GM23338 (cell line): Measurements from ENCODE around the gene SNX8. TPM values are rescaled to one million over a fixed set of nuclear protein-coding genes. Genes with fewer than 3 reads are reported as not detected.

Source experiments
- ATAC-seq: fragments of 200-7000 bp; cut with Tn5 transposase; 3 replicates; pipeline ENCODE4 v1.9.1; 2020
- DNase-seq: peaks from one replicate; pipeline ENCODE4 v3.0.0-alpha.2; 2015; ENCODE audit warnings: low spot score
- H2AFZ ChIP-seq: fragments of 200-600 bp; sonication (generic); 2 replicates; pipeline ENCODE4 v1.8.0; 2016; ENCODE audit warnings: antibody characterized with exemption, mild to moderate bottlenecking, moderate library complexity
- H3F3A ChIP-seq: fragments of 200-600 bp; sonication (generic); replicated peaks from 2 replicates; pipeline ENCODE4 v1.8.0; 2017; ENCODE audit warnings: antibody characterized with exemption, mixed run types, low read depth
- H3K27ac ChIP-seq: fragments of 200-600 bp; sonication (generic); 2 replicates; pipeline ENCODE4 v1.6.1; 2016; ENCODE audit warnings: low read depth
- H3K27me3 ChIP-seq: fragments of 200-600 bp; sonication (generic); 2 replicates; pipeline ENCODE4 v1.8.0; 2016; ENCODE audit warnings: mild to moderate bottlenecking, mixed run types, moderate library complexity; ENCODE audit not compliant: insufficient read depth
- H3K36me3 ChIP-seq: fragments of 200-600 bp; sonication (generic); 2 replicates; pipeline ENCODE4 v1.8.0; 2016; ENCODE audit warnings: mild to moderate bottlenecking; ENCODE audit not compliant: insufficient read depth
- H3K4me1 ChIP-seq: fragments of 200-600 bp; sonication (generic); 2 replicates; pipeline ENCODE4 v1.8.0; 2016; ENCODE audit warnings: mild to moderate bottlenecking, moderate library complexity; ENCODE audit not compliant: insufficient read depth
- H3K4me2 ChIP-seq: fragments of 200-600 bp; sonication (generic); 2 replicates; pipeline ENCODE4 v1.7.1; 2017; ENCODE audit warnings: mixed run types
- H3K4me3 ChIP-seq: fragments of 200-600 bp; sonication (generic); 2 replicates; pipeline ENCODE4 v1.6.1; 2016; ENCODE audit warnings: mixed run types
- H3K79me2 ChIP-seq: fragments of 200-600 bp; sonication (generic); replicated peaks from 2 replicates; pipeline ENCODE4 v1.8.0; 2017; ENCODE audit warnings: mild to moderate bottlenecking; ENCODE audit not compliant: insufficient read depth
- H3K9me2 ChIP-seq: fragments of 200-600 bp; sonication (generic); 2 replicates; pipeline ENCODE4 v1.8.0; 2017; ENCODE audit not compliant: insufficient read depth
- H4K20me1 ChIP-seq: fragments of 200-600 bp; sonication (generic); replicated peaks from 2 replicates; pipeline ENCODE4 v1.8.0; 2017; ENCODE audit warnings: mild to moderate bottlenecking; ENCODE audit not compliant: insufficient read depth
- H3K27ac Mint-ChIP-seq: 2 replicates; pipeline ENCODE4 v1.8.0; 2020; ENCODE audit warnings: inconsistent platforms, mild to moderate bottlenecking, moderate library complexity, mixed read lengths
- H3K27me3 Mint-ChIP-seq: 3 replicates; pipeline ENCODE4 v1.8.0; 2022; ENCODE audit warnings: low read depth, mild to moderate bottlenecking, moderate library complexity, mixed read lengths, inconsistent platforms; ENCODE audit not compliant: insufficient read depth, poor library complexity
- H3K36me3 Mint-ChIP-seq: 3 replicates; pipeline ENCODE4 v1.8.0; 2021; ENCODE audit warnings: low read depth, mild to moderate bottlenecking, inconsistent platforms, moderate library complexity, mixed read lengths
- H3K4me1 Mint-ChIP-seq: 3 replicates; pipeline ENCODE4 v1.8.0; 2020; ENCODE audit warnings: mild to moderate bottlenecking, inconsistent platforms, mixed read lengths
- H3K4me3 Mint-ChIP-seq: 3 replicates; pipeline ENCODE4 v1.8.0; 2021; ENCODE audit warnings: moderate library complexity, mild to moderate bottlenecking, inconsistent platforms, mixed read lengths
- H3K9me3 Mint-ChIP-seq: 3 replicates; pipeline ENCODE4 v1.8.0; 2020; ENCODE audit warnings: moderate library complexity, mild to moderate bottlenecking, inconsistent platforms, mixed read lengths
- CREB1 ChIP-seq: fragments of 250-450 bp; sonication (Bioruptor Pico); IDR thresholded peaks from 2 replicates; pipeline ENCODE4 v1.5.0; 2020; ENCODE audit warnings: low read depth, mild to moderate bottlenecking, moderate library complexity
- CTCF ChIP-seq, 2 experiments: fragments of 200-600 bp in 1 of 2; sonication (generic) in 1 of 2; conservative IDR thresholded peaks; 2 replicates each; pipeline versions ENCODE4 v1.5.1 to v1.6.1; 2016 to 2017; ENCODE audit warnings: antibody characterized with exemption in 2 of 2, low read depth in 2 of 2, mild to moderate bottlenecking in 2 of 2, moderate library complexity in 1 of 2
- EZH2 ChIP-seq: fragments of 200-600 bp; sonication (generic); IDR thresholded peaks from one replicate; pipeline ENCODE4 v1.8.0; 2017; ENCODE audit warnings: antibody characterized with exemption, mild to moderate bottlenecking, low read depth; ENCODE audit not compliant: unreplicated experiment
- EZH2phosphoT487 ChIP-seq: fragments of 200-600 bp; sonication (generic); IDR thresholded peaks from one replicate; pipeline ENCODE4 v1.8.1; 2018; ENCODE audit warnings: antibody characterized with exemption; ENCODE audit not compliant: unreplicated experiment
- NANOG ChIP-seq: IDR thresholded peaks from 2 replicates; pipeline ENCODE4 v1.6.1; 2016; ENCODE audit warnings: antibody characterized with exemption, borderline replicate concordance
- POLR2AphosphoS5 ChIP-seq: IDR thresholded peaks from 2 replicates; pipeline ENCODE4 v1.6.1; 2016; ENCODE audit warnings: antibody characterized with exemption, low read depth
- STAT1 ChIP-seq: IDR thresholded peaks from one replicate; pipeline ENCODE4 v1.6.1; 2016; ENCODE audit warnings: antibody characterized with exemption; ENCODE audit not compliant: unreplicated experiment
- ZNF114 ChIP-seq: fragments of 250-450 bp; sonication (Bioruptor Pico); IDR thresholded peaks from 2 replicates; pipeline ENCODE4 v1.5.0; 2020; ENCODE audit warnings: mild to moderate bottlenecking, moderate library complexity
- ZNF331 ChIP-seq: fragments of 250-450 bp; sonication (Bioruptor Pico); IDR thresholded peaks from 2 replicates; pipeline ENCODE4 v1.5.0; 2020; ENCODE audit warnings: low read depth, mild to moderate bottlenecking, moderate library complexity
- long read RNA-seq: library from polyadenylated mRNA; unstranded; transcript quantifications from one replicate; pipeline ENCODE4 v2.0.0, GENCODE V29; 2020; ENCODE audit not compliant: unreplicated experiment
- polyA plus RNA-seq: library from polyadenylated mRNA; unstranded; fragments of >200 nt; fragmentation: Nextera tagmentation; extraction: Ambion mirVana; gene quantifications from 2 replicates; pipeline ENCODE4 v1.2.1, GENCODE V29; 2016
- total RNA-seq: library from RNA; depleted of rRNA; stranded (reverse); fragments of >200 nt; shearing (Covaris generic); gene quantifications from 2 replicates; pipeline ENCODE4 v1.2.3, GENCODE V29; 2014; rRNA removed
- TF ChIP-seq, protein P1 (sequence below): IDR thresholded peaks from 2 replicates; pipeline ENCODE4 v1.6.1; 2016; ENCODE audit warnings: antibody characterized with exemption
- TF ChIP-seq, protein P2 (sequence below): fragments of 250-450 bp; sonication (Bioruptor Pico); IDR thresholded peaks from 2 replicates; pipeline ENCODE4 v1.5.0; 2020; ENCODE audit warnings: mild to moderate bottlenecking, moderate library complexity

The SNX8 gene, protein sequence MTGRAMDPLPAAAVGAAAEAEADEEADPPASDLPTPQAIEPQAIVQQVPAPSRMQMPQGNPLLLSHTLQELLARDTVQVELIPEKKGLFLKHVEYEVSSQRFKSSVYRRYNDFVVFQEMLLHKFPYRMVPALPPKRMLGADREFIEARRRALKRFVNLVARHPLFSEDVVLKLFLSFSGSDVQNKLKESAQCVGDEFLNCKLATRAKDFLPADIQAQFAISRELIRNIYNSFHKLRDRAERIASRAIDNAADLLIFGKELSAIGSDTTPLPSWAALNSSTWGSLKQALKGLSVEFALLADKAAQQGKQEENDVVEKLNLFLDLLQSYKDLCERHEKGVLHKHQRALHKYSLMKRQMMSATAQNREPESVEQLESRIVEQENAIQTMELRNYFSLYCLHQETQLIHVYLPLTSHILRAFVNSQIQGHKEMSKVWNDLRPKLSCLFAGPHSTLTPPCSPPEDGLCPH
- total RNA-seq (15.6 and 44.3 TPM in 2 replicates), polyA plus RNA-seq (49.1 and 50.9 TPM in 2 replicates)
- long read RNA-seq, full-length matches to known transcripts = 18 of 25 reads
- long read RNA-seq, partial matches to known transcripts = 1 of 25 reads
- long read RNA-seq, other reads (novel, unspliced or antisense) = 6 of 25 reads

DNA sequence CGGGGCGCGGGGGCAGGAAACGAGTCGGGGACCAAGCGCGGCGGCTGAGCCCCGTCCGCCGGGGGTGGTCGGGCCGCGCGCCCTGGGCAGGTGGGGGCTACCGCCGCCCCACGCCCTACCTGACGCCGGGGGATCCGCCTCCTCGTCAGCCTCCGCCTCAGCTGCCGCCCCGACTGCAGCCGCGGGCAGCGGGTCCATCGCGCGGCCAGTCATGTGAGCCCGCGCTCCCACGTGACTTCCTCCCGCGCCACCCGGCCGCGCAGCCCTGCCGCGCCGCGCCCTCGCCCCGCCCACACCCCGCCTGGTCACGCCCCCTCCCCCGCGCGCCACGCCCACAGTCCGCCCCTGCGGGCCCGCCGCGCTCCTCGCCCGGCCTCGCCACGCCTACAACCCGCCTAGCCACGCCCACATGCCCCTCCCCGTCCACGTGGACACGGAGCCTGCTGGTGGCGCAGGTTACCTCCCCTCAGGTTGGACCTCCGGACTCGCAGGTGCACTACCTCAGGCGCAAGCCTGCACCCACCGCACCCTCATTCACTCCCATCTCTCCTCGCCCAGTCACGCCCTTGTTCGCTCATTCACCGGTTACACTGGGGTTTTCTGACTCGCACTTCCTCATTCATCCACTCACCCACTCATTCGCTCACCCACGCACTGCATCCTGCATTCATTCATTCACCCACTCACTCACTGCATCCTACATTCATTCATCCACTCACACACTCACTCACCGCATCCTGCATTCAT is at the start of gene SNX8:
SNX8 (minus strand) TSS at position 233 of the 747 bp plus-strand sequence; CDS start at position 213, 20 bp downstream.
- H3K9me3 Mint-ChIP-seq = 0 out of 3 replicates have a peak, but pooled peaks cover 3% of the 10 kb centered on the region
- Histone ChIP-seq H3K9me2 (no peaks in the 10 kb centered on the region), H2AFZ (no peak within 1 kb of the TSS), H3F3A (0 out of 2 replicates have a peak, but pooled peaks cover 10% of the 10 kb centered on the region), H3K4me3 (peak within 1 kb of the TSS; percentile 83), H3K4me2 (peak within 1 kb of the TSS; percentile 86), H3K27ac (no peak within 1 kb of the TSS), H3K79me2 (peaks cover 42% of the 10 kb centered on the region), H4K20me1 (no peaks in the 10 kb centered on the region), H3K27me3 (no peaks in the 10 kb centered on the region), H3K36me3 (no peaks in the 10 kb centered on the region), H3K4me1 (peaks cover 10% of the 10 kb centered on the region)
- H3K36me3 Mint-ChIP-seq = peaks cover 6% of the 10 kb centered on the region
- peaks cover 8% of the 10 kb centered on the region for H3K27me3 Mint-ChIP-seq
- no peak within 1 kb of the TSS for H3K27ac Mint-ChIP-seq
- H3K4me1 Mint-ChIP-seq = peaks cover 14% of the 10 kb centered on the region
- ATAC-seq (peak; percentile 76), DNase-seq (peak; percentile 92)
- no peak within 1 kb of the TSS; the same call in 1 of the 3 replicates for H3K4me3 Mint-ChIP-seq
- no peak for TF ChIP-seq EZH2phosphoT487
- no peak for TF ChIP-seq NANOG
- 0 out of 2 replicates have a peak, but pooled peaks have one; percentile 45 for TF ChIP-seq CREB1 (CRISPR knock-in tag)
- TF ChIP-seq, protein P1, sequence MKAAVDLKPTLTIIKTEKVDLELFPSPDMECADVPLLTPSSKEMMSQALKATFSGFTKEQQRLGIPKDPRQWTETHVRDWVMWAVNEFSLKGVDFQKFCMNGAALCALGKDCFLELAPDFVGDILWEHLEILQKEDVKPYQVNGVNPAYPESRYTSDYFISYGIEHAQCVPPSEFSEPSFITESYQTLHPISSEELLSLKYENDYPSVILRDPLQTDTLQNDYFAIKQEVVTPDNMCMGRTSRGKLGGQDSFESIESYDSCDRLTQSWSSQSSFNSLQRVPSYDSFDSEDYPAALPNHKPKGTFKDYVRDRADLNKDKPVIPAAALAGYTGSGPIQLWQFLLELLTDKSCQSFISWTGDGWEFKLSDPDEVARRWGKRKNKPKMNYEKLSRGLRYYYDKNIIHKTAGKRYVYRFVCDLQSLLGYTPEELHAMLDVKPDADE = no peak
- no peak for TF ChIP-seq ZNF331 (CRISPR knock-in tag)
- TF ChIP-seq, protein P2, sequence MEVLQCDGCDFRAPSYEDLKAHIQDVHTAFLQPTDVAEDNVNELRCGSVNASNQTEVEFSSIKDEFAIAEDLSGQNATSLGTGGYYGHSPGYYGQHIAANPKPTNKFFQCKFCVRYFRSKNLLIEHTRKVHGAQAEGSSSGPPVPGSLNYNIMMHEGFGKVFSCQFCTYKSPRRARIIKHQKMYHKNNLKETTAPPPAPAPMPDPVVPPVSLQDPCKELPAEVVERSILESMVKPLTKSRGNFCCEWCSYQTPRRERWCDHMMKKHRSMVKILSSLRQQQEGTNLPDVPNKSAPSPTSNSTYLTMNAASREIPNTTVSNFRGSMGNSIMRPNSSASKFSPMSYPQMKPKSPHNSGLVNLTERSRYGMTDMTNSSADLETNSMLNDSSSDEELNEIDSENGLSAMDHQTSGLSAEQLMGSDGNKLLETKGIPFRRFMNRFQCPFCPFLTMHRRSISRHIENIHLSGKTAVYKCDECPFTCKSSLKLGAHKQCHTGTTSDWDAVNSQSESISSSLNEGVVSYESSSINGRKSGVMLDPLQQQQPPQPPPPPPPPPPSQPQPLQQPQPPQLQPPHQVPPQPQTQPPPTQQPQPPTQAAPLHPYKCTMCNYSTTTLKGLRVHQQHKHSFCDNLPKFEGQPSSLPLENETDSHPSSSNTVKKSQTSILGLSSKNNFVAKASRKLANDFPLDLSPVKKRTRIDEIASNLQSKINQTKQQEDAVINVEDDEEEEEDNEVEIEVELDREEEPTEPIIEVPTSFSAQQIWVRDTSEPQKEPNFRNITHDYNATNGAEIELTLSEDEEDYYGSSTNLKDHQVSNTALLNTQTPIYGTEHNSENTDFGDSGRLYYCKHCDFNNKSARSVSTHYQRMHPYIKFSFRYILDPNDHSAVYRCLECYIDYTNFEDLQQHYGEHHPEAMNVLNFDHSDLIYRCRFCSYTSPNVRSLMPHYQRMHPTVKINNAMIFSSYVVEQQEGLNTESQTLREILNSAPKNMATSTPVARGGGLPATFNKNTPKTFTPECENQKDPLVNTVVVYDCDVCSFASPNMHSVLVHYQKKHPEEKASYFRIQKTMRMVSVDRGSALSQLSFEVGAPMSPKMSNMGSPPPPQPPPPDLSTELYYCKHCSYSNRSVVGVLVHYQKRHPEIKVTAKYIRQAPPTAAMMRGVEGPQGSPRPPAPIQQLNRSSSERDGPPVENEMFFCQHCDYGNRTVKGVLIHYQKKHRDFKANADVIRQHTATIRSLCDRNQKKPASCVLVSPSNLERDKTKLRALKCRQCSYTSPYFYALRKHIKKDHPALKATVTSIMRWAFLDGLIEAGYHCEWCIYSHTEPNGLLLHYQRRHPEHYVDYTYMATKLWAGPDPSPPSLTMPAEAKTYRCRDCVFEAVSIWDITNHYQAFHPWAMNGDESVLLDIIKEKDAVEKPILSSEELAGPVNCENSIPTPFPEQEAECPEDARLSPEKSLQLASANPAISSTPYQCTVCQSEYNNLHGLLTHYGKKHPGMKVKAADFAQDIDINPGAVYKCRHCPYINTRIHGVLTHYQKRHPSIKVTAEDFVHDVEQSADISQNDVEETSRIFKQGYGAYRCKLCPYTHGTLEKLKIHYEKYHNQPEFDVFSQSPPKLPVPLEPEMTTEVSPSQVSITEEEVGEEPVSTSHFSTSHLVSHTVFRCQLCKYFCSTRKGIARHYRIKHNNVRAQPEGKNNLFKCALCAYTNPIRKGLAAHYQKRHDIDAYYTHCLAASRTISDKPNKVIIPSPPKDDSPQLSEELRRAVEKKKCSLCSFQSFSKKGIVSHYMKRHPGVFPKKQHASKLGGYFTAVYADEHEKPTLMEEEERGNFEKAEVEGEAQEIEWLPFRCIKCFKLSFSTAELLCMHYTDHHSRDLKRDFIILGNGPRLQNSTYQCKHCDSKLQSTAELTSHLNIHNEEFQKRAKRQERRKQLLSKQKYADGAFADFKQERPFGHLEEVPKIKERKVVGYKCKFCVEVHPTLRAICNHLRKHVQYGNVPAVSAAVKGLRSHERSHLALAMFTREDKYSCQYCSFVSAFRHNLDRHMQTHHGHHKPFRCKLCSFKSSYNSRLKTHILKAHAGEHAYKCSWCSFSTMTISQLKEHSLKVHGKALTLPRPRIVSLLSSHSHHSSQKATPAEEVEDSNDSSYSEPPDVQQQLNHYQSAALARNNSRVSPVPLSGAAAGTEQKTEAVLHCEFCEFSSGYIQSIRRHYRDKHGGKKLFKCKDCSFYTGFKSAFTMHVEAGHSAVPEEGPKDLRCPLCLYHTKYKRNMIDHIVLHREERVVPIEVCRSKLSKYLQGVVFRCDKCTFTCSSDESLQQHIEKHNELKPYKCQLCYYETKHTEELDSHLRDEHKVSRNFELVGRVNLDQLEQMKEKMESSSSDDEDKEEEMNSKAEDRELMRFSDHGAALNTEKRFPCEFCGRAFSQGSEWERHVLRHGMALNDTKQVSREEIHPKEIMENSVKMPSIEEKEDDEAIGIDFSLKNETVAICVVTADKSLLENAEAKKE (CRISPR knock-in tag) = no peak
- TF ChIP-seq STAT1 = peak; percentile 12
- no peak for TF ChIP-seq CTCF (conservative IDR thresholded peaks at IDR 0.05; ENCODE audit: low read depth in 2 of 2)
- no peak for TF ChIP-seq EZH2
- TF ChIP-seq ZNF114 = no peak
- peak; percentile 66 for TF ChIP-seq POLR2AphosphoS5
